ENCODE data around the gene NKPD1.

The NKPD1 gene

DNA sequence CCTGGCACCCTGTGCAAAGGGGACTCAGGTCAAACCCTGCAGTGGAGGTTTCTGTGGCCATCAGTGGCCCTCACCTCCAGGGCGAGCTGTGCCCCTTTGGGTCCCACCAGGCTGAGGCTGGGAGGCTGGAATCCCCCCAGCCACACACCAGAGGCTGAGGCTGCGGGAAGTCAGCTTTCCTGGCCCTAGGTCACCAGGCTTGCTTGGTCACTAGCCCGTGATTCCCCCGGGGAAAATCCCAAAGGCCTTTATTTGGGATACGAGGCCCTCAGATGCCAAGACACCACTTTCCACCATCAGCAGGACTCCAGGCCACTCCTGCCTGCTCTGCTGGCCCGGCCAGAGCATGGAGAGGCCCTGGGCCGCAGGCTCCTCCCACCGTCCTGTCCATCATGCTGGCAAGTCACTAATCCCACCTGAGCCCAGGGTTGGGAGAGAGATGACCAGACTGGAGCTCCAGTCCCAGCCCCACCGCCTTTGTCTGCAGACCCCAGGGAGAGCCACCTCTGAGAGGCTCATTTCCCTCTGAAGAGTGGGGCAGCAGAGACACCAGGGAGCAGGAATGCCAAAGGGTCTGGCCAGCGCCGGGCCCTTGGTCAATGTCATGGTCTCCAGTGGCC is 4.7 kb downstream of the NKPD1 start:
- DNase-seq (ENCODE audit: low spot score): no peak

DNA sequence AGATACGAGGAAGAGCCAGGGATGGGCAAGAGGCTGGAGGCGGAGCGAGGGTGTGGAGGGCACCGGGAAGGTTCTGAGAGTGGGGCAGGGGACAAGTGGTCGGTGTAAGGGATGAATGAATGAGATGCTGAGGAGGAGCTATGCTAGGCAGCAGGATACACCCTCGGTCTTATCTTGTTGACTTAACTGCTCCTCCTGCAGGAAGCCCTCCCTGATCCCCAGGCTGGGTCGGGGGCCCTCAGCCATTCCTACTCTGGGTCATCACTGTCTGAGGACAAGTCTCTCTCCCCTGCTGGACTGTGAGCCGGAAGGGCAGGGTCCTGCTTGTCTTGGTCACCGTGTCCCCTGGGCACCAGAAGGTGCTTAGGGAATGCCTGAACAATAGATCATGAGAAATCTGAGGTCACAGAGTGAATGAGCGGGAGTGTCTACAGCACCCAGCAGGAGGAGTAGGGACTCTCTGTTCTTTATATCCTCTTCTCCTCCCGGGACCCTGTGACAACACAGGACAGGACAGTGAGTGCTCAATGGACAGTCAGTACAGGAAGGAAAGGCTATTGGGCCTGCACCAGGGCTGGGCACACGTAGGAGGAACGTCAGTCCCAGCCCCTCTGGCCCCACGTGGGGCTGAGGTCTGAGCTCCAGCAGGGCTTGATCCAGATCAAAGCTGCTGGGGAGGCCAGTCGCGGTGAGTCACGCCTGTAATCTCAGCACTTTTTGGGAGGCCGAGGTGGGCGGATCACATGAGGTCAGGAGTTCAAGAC is 6.5 kb downstream of the NKPD1 start:
- DNase-seq (ENCODE audit: low spot score): no peak

DNA sequence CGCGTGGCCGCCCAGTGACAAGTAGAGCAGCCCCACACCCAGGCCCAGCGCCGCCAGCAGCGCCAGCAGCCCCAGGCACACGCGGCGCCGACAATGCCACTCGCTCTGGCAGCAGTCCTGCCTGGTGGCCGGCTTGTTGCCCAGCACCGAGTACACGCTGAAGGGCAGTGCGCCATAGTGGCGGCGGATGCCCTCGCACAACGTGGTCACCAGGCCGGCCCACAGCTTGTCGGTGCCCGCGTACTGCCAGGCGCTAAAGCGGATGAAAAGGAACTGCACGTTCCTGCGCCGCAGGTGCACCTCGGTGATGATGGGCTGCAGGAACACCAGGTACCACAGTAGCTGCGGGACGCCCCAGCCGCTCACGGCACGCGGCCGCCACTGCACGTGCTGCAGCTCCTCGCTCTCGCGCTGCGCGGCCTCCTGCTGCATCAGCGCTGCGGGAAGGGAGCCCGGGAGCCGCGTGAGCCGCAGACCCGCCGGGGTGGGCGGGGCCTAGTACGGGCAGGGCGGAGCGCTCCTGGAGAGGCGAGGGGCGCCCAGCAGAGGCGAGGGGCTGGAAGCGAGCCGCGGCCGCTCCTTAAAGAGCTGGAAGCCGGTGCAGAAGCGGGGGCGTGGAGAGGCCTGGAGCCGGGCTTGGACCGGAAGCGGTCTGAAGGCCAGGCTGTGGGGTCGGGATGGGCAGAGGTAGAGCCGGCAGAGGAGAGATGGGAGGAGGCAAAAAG is 7.3 kb downstream of the NKPD1 start:
- DNase-seq (ENCODE audit: low spot score): peak; percentile 13

DNA sequence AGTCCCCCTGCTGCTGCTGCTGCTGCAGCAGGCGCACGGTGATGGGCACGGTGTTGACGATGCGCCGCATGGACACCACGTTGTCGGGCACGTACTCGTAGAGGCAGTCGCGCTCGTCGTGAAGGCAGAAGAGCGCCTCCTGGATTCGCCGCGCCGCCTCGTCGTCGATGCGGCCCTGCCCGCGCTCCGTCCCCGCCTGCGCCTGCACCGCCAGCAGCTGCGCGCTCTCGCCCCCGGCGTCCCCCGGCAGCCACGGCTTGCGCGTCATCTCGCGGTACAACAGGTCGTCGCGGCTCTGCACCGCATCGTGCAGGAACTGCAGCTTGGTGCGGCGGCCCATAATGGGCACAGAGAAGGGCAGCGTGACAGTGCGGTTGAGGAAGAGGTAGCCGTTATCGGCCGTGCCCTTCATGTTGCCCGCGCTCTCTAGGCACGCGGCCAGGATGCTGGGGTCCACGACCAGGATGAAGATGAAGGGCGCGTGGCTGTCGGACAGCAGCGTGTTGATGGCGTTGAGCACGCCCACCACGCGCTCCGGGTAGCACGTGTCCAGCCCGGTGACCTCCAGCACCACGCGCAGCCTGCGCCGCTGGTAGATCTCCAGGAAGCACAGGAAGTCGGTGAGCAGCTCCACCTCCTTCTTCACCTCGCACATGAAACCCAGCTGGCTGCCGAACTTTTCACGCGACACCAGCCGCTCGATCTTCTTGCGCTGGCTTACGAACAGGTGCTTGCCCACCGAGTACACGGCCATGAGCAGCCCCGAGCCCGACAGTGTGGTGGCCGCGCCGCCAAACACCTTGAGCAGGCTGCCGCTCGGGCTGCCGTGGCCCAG is 8.1 kb downstream of the NKPD1 start:
- DNase-seq (ENCODE audit: low spot score): peak; percentile 40

DNA sequence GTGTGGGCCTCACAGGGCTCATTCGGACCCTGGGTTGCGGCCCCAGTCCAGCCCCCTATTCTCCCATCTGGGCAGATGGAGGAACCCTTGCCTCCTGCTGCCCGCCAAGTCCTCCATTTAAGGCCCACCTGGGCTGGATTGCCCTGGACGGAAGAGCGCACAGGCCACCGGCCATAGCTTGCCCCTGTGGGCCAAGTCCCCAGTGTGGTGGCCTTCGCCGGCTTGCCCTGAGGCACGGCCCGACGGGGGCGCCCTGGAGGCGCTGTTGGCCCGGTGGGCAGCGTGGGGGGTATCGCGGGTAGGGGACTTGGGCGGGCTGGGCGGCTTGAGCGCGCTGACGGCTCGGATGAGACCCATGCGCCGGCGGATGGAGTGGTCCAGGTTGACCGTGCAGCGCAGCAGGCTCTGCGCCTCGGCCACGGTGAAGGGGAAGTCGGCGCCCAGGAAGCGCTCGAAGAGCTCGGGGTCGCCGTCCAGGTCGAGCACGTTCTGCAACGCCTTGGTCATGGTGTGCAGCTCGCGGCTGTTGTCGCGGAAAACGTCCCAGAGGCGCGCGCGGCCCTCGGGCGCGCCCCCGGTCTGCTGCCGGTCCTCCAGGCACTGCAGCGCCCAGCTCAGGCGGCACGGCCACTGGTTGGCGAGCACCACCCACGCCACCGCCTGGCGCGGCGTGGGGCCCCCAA is 8.8 kb downstream of the NKPD1 start:
- no peak for DNase-seq (ENCODE audit: low spot score)

DNA sequence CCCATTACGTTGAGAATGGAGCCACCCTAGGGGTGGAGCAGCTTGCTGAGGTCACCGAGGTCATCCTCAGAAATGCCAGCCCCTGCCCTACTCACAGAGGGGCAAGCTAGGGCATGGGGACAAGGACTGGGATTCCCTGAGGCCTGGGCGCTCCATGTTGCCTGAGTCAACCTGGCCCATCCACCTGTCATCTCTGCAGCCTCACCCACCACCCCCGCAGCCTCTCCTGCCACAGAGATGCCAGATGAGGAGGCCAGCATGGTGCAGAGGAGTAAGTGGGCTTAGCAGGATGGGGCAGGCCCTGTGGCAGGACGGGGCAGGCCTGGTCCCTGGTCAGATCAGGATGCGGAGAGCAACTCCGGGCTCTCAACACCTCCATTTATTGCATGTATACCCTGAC is 9.5 kb downstream of the NKPD1 start:
- no peak for DNase-seq (ENCODE audit: low spot score)

DNA sequence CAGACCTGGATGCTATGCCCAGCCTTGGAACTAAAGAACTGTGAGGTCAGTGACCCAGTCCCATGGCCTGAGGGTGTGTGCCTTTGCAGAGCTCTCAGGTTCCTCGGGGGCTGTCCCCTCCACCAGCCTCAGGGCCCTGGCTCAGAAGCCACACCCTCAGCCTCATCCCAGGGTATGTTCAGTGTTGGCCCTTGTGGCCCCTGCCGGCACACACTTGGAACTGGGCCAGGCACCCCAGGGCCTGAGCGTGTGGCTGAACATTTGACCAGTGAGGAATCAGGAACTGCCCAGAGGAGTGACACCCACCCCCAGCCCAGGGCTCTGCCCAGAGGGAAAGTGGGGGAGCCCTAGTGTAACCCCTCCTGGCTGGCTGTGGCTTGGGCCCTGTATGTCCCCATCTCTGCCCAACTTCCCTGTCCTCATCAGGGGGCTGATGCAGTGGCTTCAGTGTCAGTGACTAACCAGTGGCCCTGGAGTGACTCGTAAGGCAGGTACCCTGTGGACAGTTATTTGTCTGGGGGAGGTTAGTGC is 10.0 kb downstream of the NKPD1 start:
- DNase-seq (ENCODE audit: low spot score): no peak

DNA sequence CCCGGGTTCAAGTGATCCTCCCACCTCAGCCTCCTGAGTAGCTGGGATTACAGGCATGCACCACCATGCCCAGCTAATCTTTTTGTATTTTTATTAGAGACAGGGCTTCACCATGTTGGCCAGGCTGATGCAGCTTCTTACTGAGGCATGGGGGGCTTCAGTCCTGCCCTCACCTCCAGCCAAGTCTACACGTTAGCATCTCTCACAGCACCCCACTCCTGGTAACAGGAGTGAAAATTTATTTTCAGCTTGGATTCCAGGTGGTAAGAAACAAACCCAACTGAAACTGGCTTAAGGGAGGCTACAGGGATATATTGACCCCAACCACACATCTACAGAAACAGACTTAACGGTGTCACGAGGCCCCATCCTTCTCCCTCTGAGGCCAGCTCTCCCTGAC is 10.6 kb downstream of the NKPD1 start:
- DNase-seq (ENCODE audit: low spot score): no peak

DNA sequence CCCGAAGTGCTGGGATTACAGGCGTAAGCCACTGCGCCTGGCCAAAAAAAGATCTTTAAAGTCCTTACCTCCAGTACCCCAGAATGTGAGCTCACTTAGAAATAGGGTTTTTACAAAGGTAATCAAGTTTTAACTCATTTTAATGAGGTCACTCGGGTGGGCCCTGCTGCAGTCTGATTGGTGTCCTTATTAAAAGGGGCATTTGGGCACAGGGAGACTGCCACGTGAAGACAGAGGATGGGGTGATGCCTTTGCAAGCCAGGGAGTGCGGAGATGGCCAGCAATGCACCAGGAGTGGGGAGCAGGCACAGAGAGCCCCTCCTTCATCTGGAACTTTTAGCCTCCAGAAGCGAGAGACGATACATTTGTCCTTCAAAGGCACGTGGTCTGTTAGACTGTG is 11.7 kb downstream of the NKPD1 start:
- no peak for DNase-seq (ENCODE audit: low spot score)

DNA sequence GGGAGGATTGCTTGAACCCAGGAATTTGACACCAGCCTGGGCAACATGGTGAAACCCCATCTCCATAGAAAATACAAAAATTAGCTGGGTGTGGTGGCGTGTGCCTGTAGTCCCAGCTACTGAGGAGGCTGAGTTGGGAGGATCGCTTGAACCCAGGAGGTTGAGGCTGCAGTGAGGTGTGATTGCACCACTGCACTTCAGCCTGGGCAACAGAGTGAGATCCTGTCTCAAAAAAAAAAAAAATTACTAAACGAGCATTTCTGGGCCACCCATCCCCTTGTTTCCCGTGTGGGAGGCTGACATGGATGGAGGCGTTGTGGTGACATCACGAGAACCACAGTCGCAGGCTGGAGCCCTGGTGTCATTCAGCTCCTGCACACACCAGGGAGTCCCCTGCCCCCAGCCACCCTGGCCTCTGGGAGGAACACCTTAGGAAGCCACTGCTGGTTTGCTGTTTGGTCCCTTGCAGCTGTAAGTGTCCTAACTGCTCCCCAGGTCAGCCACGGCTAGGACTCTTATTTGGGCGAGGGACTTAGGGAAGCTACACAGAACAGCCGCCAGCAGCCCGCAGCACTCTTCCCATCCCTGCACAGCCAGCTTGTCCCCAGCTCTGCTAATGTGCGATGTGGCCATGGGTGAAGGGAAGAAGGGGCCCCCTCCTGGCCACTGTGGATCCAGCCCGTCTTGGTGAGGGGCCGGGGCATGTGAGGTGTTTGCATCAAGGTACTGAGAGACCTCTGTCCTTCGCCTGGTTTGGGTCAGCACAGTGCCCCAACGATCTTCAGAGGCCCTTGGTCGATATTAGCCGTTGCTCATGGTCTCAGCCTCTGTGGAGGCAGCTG is 12.7 kb downstream of the NKPD1 start:
- DNase-seq (ENCODE audit: low spot score): no peak

DNA sequence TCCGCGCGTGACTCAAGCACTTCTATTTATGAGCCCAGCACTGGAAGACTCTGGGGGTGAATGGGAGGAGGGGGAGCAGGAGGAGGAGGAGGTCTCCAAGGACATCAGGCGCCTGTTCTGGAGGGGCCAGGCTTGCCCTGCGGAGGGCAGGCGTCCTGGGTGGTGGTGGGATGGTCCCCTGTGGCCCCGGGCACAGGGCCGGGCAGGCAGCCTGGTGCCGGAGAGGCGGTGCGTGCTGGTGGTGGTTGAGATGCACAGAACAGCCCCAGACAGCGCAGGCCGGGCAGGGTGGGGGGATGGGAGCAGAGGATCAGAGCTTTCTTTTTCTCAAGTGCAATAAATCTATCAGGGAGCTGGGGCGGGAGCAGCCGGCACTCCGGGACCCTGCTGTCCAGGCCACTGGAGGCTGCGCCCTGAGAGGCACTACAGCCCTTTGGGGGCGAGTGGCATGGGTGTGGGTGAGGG is 14.0 kb downstream of the NKPD1 start:
- no peak for DNase-seq (ENCODE audit: low spot score)

DNA sequence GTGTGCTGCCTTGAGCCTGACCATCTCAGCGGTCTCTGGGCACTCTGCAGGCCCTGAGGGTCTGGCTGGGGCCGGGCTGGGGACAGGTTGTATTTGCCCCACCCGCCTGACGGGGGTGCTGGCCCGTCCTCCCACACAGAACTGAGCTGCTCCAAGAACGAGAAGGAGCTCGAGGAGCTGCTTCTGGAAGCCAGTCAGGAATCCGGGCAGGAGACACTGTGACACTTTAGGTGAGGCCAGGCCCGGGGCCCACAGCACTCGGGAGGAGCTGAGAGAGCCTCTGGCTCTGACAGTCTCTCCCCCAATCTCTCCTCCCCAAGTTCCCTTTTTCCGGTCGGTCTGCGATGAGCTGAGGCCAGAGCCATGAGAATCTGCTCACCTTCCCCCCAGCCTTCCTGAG is 14.5 kb downstream of the NKPD1 start:
- DNase-seq (ENCODE audit: low spot score): no peak

DNA sequence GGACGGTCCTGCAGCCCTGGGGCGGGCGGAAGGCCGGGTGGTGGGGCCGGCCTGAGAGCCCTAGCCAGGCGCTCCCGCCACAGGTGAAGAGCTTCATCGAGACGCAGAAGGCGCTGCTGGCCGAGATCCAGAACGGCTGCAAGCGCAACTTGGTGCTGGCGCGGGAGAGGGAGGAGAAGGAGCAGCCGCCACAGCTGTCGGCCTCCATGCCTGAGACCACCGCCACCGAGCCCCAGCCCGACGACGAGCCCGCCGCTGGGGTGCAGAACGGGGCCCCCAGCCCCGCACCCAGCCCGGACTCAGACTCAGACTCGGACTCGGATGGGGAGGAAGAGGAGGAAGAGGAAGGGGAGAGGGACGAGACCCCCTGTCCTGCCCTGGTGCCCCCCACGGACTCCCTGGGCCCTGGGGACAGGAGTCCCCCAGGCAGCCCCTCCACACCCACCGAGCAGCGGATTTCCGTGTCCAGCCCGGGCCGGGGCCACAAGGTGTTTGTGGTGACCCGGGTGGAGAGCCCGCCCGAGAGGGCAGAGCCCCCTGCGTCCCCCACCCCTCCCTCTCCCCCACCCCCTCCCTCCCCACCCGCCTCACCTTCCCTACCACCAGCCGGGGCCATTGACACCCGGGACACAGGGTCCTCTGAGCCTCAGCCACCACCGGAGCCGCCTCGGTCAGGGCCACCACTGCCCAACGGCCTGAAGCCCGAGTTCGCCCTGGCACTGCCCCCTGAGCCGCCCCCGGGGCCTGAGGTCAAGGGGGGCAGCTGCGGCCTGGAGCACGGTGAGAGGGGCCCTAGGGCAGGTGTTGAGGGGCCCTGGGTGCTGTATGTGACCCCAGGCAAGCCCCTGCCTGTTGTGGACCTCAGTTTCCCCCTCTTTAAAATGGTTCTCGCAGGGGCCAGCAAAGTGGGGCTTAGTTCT is 15.3 kb downstream of the NKPD1 start:
- DNase-seq (ENCODE audit: low spot score): no peak

DNA sequence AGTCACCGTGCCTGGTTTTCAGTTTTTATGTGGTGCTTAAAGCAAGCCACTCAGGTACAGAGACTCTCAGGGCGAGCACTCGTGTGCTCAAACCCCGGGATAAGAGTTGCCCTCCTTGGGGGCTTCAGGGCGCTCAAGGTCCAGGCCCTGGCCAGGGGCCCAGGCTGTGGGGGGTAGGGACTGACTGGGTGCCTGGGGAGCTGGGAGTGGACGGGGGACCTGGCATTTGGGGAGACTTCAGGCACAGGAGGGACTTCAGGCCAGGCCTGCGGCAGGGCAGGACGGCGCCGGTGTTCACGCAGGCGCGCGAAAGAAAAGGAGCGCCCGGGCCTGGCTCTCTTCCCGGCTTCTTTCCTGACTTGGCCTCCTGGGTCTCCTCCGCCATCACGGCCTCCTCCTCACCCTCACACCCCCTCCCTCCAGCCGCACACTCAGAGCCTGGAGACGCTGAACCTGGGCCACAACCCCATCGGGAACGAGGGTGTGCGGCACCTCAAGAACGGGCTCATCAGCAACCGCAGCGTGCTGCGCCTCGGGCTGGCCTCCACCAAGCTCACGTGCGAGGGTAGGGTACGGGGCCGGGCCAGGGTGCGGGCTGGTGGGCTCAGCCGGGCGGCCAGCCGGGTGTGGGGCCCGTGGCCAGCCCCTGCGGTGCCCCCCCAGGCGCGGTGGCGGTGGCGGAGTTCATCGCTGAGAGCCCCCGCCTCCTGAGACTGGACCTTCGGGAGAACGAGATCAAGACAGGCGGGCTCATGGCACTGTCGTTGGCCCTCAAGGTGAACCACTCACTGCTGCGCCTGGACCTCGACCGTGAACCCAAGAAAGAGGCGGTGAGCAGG is 16.1 kb downstream of the NKPD1 start:
- DNase-seq (ENCODE audit: low spot score): no peak

DNA sequence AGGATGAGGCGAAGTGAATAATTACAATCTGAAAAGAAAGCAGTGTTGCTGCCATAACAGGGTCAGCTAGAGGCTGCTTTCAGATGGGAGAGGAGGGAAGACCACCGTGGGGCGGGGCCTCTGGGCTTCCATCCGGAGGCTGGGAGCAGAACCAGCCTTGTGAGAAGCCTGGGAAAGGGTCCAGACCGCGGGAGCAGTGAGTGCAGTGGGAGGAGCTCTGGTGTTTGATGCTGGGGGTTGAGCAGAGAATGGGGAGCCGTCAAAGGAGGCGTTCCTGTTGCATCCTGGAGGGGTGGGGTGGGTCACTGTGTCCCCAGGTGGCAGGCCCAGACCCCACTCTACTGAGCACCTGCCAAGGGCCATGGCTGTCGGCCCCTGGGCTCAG is 18.1 kb downstream of the NKPD1 start:
- DNase-seq (ENCODE audit: low spot score): no peak

DNA sequence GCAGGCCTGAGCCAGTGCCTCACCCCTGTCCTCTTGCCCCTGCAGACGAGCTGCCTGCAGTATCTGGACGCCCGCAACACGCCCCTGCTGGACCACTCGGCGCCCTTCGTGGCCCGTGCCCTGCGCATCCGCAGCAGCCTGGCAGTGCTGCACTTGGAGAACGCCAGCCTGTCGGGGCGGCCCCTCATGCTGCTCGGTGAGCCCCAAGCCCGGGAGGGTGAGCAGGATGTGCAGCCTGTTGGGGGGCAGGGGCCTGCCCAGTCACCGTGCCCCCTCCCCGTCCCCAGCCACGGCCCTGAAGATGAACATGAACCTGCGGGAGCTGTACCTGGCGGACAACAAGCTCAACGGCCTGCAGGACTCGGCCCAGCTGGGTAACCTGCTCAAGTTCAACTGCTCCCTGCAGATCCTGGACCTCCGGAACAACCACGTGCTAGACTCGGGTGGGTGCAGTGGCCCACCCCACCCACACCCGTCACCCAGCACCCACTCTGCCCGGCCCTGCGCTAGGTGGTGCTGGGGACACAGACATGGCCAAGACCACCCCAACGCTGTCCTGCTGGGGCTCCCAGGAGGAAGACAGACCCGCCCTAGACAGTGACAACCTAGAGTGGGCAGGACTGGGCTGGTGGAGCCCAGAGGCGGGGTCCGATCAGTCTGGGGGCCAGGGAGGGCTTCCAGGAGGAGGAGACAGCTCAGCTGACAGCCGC is 18.6 kb downstream of the NKPD1 start:
- no peak for DNase-seq (ENCODE audit: low spot score)

DNA sequence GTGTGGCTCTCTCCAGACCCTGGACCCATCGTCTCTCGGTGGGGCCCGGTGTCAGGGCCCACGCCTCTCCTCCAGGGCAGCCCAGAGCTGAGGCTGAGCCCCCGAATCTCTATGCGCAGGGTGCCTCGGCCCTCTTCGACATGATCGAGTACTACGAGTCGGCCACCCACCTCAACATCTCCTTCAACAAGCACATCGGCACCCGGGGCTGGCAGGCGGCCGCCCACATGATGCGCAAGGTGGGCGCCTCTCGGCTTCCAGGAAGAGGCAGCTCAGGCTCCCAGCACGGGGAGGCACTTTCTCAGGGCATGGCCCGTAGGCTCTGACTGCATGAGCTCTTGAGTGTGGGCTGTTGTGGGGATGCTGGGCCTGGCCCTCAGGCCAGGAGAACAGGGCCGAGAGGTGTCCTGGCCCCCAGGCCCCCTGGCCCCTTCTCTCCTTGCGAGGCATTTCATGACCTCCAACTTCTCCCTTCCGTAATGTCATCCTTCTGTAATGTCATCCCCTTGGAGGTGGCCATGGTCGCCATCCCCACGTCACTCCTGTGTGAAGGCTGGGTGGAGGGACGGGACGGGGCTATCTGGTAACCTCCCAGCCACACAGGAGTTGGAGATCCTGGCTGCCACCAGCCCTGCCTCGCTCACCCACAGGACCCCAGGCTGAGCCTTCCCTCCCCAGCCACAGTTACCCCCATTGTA is 19.4 kb downstream of the NKPD1 start:
- no peak for DNase-seq (ENCODE audit: low spot score)

Measured in CD4-positive, alpha-beta T cell treated with Interleukin-15 for 4 hours (primary cell).